SK-N-SH treated with all-trans-retinoic acid at 6 μM for 48 hours (cell line): ENCODE results near the gene PRKG2.
"Not testable (repeated sequence)": the region's sequence is repeated elsewhere in the genome, so short reads cannot be mapped to it uniquely, and the experiment has no call there.

ENCODE experiments used
- ATAC-seq: fragments of 200-7000 bp; cut with Tn5 transposase; 3 replicates; pipeline ENCODE4 v1.9.1; 2020; ENCODE audit warnings: mild to moderate bottlenecking, moderate library complexity
- ARNTL ChIP-seq: fragments of 450-650 bp; formaldehyde crosslinking; IDR thresholded peaks from 2 replicates; pipeline ENCODE4 v1.5.0; 2020; ENCODE audit warnings: low read depth, mild to moderate bottlenecking, moderate library complexity, borderline replicate concordance
- BACH2 ChIP-seq: fragments of 250-450 bp; sonication (Bioruptor Pico); IDR thresholded peaks from 2 replicates; pipeline ENCODE4 v1.9.0; 2021; ENCODE audit warnings: mild to moderate bottlenecking, borderline replicate concordance
- CSRNP3 ChIP-seq: fragments of 250-450 bp; sonication (Bioruptor Pico); IDR thresholded peaks from 2 replicates; pipeline ENCODE4 v1.5.1; 2021; ENCODE audit warnings: mild to moderate bottlenecking, moderate library complexity
- ESRRG ChIP-seq: fragments of 250-450 bp; sonication (Bioruptor Pico); IDR thresholded peaks from 2 replicates; pipeline ENCODE4 v1.6.1; 2021; ENCODE audit warnings: mild to moderate bottlenecking
- ISL1 ChIP-seq: fragments of 250-450 bp; sonication (Bioruptor Pico); IDR thresholded peaks from 2 replicates; pipeline ENCODE4 v2.1.2; 2022; ENCODE audit warnings: mild to moderate bottlenecking, moderate library complexity
- PATZ1 ChIP-seq: fragments of 250-450 bp; sonication (Bioruptor Pico); IDR thresholded peaks from 2 replicates; pipeline ENCODE4 v1.8.0; 2020; ENCODE audit warnings: mild to moderate bottlenecking, moderate library complexity, borderline replicate concordance
- PPARA ChIP-seq: fragments of 250-450 bp; sonication (Bioruptor Pico); IDR thresholded peaks from 2 replicates; pipeline ENCODE4 v1.5.0; 2020; ENCODE audit warnings: mild to moderate bottlenecking, borderline replicate concordance
- RARB ChIP-seq: fragments of 250-450 bp; sonication (Bioruptor Pico); IDR thresholded peaks from 2 replicates; pipeline ENCODE4 v1.8.0; 2021; ENCODE audit warnings: mild to moderate bottlenecking, moderate library complexity
- SNAI2 ChIP-seq: fragments of 250-450 bp; sonication (Bioruptor Pico); IDR thresholded peaks from 2 replicates; pipeline ENCODE4 v1.5.0; 2020; ENCODE audit warnings: mild to moderate bottlenecking, moderate library complexity
- TCF4 ChIP-seq: fragments of 250-450 bp; sonication (Bioruptor Pico); IDR thresholded peaks from 2 replicates; pipeline ENCODE4 v1.8.0; 2021; ENCODE audit warnings: mild to moderate bottlenecking, moderate library complexity, borderline replicate concordance
- TOX ChIP-seq: fragments of 250-450 bp; sonication (Bioruptor Pico); IDR thresholded peaks from 2 replicates; pipeline ENCODE4 v1.8.0; 2021; ENCODE audit warnings: mild to moderate bottlenecking, moderate library complexity, borderline replicate concordance
- ZFP30 ChIP-seq: fragments of 450-650 bp; formaldehyde crosslinking; IDR thresholded peaks from 2 replicates; pipeline ENCODE4 v1.5.0; 2022; ENCODE audit warnings: mild to moderate bottlenecking, moderate library complexity
- TF ChIP-seq, protein P1 (sequence below): fragments of 250-450 bp; sonication (Bioruptor Pico); IDR thresholded peaks from 2 replicates; pipeline ENCODE4 v1.5.0; 2020; ENCODE audit warnings: mild to moderate bottlenecking, moderate library complexity
- TF ChIP-seq, protein P2 (sequence below): fragments of 250-450 bp; sonication (Bioruptor Pico); IDR thresholded peaks from 2 replicates; pipeline ENCODE4 v1.8.0; 2021; ENCODE audit warnings: low read depth, mild to moderate bottlenecking, moderate library complexity, borderline replicate concordance
- TF ChIP-seq, protein P3 (sequence below): fragments of 250-450 bp; sonication (Bioruptor Pico); IDR thresholded peaks from 2 replicates; pipeline ENCODE4 v1.5.1; 2020; ENCODE audit warnings: low read depth, mild to moderate bottlenecking, moderate library complexity

The PRKG2 gene

DNA sequence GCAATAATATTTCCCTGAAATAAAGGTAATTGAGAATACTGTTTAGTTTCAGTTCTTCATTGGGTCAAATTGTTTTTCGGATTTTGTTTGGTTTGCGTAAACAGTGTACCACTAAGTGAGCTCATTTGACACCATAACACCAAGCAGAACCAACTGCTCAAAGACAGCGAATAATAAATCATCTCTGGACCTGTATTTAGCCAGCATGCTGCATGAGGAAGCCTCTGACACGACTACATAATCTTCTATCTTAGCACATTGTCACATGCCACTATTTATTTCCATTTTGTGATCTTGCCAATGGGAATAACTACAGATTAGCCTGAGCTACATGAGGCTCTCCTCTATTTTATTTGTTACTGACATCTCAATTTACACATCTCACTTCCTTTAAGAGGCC, 12.1 kb upstream of the PRKG2 start:
- no peak for TF ChIP-seq TCF4 (CRISPR knock-in tag)
- no peak for TF ChIP-seq SNAI2
- TF ChIP-seq CSRNP3, result no peak
- no peak for ATAC-seq

DNA sequence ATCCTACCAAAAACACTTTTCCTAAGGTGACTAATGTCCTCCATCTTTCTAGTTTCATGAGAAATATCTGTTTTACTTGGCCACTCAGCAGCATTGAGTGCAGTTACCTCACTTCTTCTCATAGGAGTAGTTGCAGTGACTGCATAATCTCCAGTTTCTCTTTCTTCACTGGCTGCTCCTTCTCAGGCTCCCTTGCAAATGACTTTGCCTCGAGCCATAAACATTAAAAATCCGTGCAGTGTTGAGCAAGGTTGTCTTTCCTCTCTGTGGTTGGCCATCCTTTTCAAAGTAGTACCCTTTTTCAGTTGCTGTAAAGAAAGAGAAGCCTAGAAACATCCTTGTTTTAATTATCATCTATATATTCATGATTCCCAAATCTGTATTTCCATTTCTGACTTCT, 10.2 kb upstream of the PRKG2 start:
- ATAC-seq, result no peak
- no peak for TF ChIP-seq RARB (CRISPR knock-in tag)

GRCh38 chr4:81222082-81222472, 7.1 kb upstream of the PRKG2 start:
- ATAC-seq, result not testable (repeated sequence)

DNA sequence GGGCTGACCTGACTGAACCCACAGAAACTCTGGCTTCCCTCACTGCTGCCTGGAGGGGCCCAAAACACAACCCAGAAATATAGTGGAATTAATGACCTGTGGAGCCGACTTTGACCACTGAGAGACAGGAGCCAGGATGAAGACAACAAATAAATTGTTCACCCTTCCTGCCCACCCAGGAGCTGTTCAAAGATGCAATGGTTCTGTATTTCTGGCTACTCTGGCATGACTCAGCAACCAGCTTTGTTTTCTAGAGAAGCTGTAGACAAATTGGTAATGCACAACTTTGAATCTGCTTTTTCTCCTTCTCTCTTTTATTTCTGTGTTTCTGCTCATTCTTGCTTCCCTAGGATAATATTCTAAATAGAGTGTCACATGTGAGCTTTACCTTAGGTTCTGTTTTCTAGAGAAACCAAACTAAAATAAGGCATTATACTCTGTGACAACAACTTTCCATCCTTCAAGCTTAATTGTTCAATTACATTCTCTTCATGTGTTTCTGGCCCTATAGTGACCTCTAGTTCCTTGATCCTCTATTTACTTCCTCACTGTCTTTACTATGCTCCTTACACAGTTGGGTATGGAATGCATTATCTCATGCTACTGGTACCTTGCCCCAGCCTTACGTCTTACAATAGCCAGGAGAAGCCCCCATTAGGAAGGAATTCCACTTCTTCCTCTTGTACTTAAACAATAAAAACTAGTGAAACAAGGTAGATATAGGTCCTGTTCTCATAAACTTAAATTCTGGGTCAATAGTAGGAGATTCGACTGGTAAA, 6.5 kb upstream of the PRKG2 start:
- no peak for ATAC-seq
- TF ChIP-seq RARB (CRISPR knock-in tag) (no peak), PPARA (CRISPR knock-in tag) (no peak), ESRRG (no peak), TOX (CRISPR knock-in tag) (no peak), ISL1 (CRISPR knock-in tag) (no peak), TCF4 (CRISPR knock-in tag) (no peak), CSRNP3 (no peak), PATZ1 (CRISPR knock-in tag) (no peak), BACH2 (CRISPR knock-in tag) (no peak), ARNTL (CRISPR knock-in tag) (no peak), ZFP30 (no peak)
- TF ChIP-seq, protein P1, sequence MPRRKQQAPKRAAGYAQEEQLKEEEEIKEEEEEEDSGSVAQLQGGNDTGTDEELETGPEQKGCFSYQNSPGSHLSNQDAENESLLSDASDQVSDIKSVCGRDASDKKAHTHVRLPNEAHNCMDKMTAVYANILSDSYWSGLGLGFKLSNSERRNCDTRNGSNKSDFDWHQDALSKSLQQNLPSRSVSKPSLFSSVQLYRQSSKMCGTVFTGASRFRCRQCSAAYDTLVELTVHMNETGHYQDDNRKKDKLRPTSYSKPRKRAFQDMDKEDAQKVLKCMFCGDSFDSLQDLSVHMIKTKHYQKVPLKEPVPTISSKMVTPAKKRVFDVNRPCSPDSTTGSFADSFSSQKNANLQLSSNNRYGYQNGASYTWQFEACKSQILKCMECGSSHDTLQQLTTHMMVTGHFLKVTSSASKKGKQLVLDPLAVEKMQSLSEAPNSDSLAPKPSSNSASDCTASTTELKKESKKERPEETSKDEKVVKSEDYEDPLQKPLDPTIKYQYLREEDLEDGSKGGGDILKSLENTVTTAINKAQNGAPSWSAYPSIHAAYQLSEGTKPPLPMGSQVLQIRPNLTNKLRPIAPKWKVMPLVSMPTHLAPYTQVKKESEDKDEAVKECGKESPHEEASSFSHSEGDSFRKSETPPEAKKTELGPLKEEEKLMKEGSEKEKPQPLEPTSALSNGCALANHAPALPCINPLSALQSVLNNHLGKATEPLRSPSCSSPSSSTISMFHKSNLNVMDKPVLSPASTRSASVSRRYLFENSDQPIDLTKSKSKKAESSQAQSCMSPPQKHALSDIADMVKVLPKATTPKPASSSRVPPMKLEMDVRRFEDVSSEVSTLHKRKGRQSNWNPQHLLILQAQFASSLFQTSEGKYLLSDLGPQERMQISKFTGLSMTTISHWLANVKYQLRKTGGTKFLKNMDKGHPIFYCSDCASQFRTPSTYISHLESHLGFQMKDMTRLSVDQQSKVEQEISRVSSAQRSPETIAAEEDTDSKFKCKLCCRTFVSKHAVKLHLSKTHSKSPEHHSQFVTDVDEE (CRISPR knock-in tag), result no peak
- TF ChIP-seq, protein P2, sequence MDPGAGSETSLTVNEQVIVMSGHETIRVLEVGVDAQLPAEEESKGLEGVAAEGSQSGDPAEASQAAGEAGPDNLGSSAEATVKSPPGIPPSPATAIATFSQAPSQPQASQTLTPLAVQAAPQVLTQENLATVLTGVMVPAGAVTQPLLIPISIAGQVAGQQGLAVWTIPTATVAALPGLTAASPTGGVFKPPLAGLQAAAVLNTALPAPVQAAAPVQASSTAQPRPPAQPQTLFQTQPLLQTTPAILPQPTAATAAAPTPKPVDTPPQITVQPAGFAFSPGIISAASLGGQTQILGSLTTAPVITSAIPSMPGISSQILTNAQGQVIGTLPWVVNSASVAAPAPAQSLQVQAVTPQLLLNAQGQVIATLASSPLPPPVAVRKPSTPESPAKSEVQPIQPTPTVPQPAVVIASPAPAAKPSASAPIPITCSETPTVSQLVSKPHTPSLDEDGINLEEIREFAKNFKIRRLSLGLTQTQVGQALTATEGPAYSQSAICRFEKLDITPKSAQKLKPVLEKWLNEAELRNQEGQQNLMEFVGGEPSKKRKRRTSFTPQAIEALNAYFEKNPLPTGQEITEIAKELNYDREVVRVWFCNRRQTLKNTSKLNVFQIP, result no peak
- TF ChIP-seq, protein P3, sequence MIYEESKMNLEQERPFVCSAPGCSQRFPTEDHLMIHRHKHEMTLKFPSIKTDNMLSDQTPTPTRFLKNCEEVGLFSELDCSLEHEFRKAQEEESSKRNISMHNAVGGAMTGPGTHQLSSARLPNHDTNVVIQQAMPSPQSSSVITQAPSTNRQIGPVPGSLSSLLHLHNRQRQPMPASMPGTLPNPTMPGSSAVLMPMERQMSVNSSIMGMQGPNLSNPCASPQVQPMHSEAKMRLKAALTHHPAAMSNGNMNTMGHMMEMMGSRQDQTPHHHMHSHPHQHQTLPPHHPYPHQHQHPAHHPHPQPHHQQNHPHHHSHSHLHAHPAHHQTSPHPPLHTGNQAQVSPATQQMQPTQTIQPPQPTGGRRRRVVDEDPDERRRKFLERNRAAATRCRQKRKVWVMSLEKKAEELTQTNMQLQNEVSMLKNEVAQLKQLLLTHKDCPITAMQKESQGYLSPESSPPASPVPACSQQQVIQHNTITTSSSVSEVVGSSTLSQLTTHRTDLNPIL (CRISPR knock-in tag), result no peak
- TF ChIP-seq, all 23 proteins: peak for 0
